Activated CD4-positive, alpha-beta memory T cell treated with anti-CD3 and anti-CD28 coated beads, Interleukin-2, amount 10 ng/mL, durations not matched to agents 7 days and 5 days (primary cell): ENCODE data around the gene SLC35F3. TPM values are rescaled to one million over a fixed set of nuclear protein-coding genes. Genes with fewer than 3 reads are reported as not detected.
"Not testable (repeated sequence)": the region's sequence is repeated elsewhere in the genome, so short reads cannot be mapped to it uniquely, and the experiment has no call there.

ENCODE experiments used
- CTCF ChIA-PET: fragments of 350-600 bp; sonication (Branson Sonifier 250); formaldehyde crosslinking; loops from one replicate; lab custom pipeline; 2021; ENCODE audit warnings: antibody characterized with exemption, inconsistent platforms; lab: Charles Lee
- POLR2A ChIA-PET: fragments of 350-600 bp; sonication (Branson Sonifier 250); formaldehyde crosslinking; loops from one replicate; lab custom pipeline; 2021; ENCODE audit warnings: antibody characterized with exemption; lab: Charles Lee
- DNase-seq: peaks from one replicate; pipeline ENCODE4 v3.0.0-alpha.2; 2020
- H3K27ac Mint-ChIP-seq: one replicate; pipeline ENCODE4 v1.8.0; 2021; ENCODE audit warnings: mild to moderate bottlenecking, mixed read lengths
- H3K27me3 Mint-ChIP-seq: one replicate; pipeline ENCODE4 v1.8.0; 2021; ENCODE audit warnings: mixed read lengths
- H3K36me3 Mint-ChIP-seq: one replicate; pipeline ENCODE4 v1.8.0; 2021; ENCODE audit warnings: low read depth, mixed read lengths
- H3K4me1 Mint-ChIP-seq: one replicate; pipeline ENCODE4 v1.8.0; 2021; ENCODE audit warnings: mixed read lengths
- H3K4me3 Mint-ChIP-seq: one replicate; pipeline ENCODE4 v1.8.0; 2021; ENCODE audit warnings: mild to moderate bottlenecking, mixed read lengths
- H3K9me3 Mint-ChIP-seq: one replicate; pipeline ENCODE4 v1.8.0; 2021; ENCODE audit warnings: mixed read lengths
- total RNA-seq, 2 experiments: library from RNA; stranded (reverse); gene quantifications; one replicate each; pipeline ENCODE4 v1.2.3, GENCODE V29; 2021

The SLC35F3 gene
- total RNA-seq, 2 experiments from 2014 or later = 10.7 to 11.3 TPM

DNA sequence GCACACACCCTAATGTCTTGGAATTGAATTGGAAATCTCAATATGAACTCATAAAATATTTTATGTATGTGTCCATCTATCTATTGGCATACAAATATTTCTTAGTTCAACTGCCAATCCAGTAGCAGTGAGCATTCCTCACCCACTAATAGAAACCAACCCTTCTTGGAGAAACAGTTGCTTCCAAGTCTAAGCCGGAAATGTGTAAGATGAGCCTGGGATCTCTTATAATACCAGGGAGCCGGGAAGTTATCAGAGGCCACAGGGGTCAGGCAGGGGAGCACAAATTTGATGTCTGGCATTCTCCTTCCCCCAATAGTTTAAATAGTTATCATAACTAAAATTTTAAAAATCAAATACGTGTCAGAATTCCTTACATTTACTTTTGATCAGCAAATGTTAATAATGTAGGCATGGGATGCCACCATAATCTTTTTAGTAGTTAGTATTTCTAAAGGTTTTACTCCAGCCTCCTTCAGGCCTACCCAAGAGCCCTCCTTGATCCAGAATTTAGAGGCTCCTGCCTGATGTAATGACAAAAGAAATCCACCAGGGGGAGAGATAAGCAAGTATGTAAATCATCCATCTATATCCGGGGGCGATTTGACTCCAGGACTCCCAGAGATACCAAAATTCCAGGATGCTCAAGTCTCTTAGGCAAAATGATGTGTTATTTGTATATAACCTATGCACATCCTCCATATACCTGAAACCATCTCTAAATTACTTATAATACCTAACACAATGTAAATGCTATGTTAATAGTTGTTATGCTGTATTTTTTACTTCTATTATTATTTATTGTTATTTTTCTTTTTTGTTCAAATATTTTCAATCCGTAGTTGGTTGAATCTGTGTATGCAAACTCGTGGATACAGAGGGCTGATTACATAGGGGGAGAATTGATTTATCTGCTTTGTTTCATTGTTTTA lies 250.1 kb downstream of the SLC35F3 start:
- Mint-ChIP-seq H3K9me3 (no peaks in the 10 kb centered on the region), H3K27me3 (peaks cover 20% of the 10 kb centered on the region), H3K36me3 (no peaks in the 10 kb centered on the region), H3K4me3 (no peak overlapping the region), H3K4me1 (peaks cover 3% of the 10 kb centered on the region), H3K27ac (no peak overlapping the region)
- CTCF ChIA-PET = interaction anchor here (0.5 to 2.1 kb wide), 8 partner anchors 30 to 169 kb away, joined by 3 to 13 read pairs (median 3); no protein-coding TSS in a partner anchor
- DNase-seq = peak; percentile 24
- POLR2A ChIA-PET = no interaction called here

GRCh38 chr1:234162661-234163060 lies 258.2 kb downstream of the SLC35F3 start:
- H3K4me3 Mint-ChIP-seq = no peak overlapping the region
- H3K27ac Mint-ChIP-seq = no peak overlapping the region
- ChIA-PET CTCF (no interaction called here), POLR2A (no interaction called here)
- no peak for DNase-seq
- no peaks in the 10 kb centered on the region for H3K9me3 Mint-ChIP-seq
- H3K4me1 Mint-ChIP-seq = peaks cover 12% of the 10 kb centered on the region
- no peaks in the 10 kb centered on the region for H3K36me3 Mint-ChIP-seq
- peaks cover 15% of the 10 kb centered on the region for H3K27me3 Mint-ChIP-seq

- Mint-ChIP-seq H3K4me3 (no peak overlapping the region), H3K27ac (no peak overlapping the region), H3K4me1 (peaks cover 12% of the 10 kb centered on the region), H3K36me3 (no peaks in the 10 kb centered on the region), H3K27me3 (peaks cover 15% of the 10 kb centered on the region), H3K9me3 (no peaks in the 10 kb centered on the region)
- ChIA-PET CTCF (no interaction called here), POLR2A (no interaction called here)
- DNase-seq = no peak
Measured at GRCh38 chr1:234163267-234163919, 258.9 kb downstream of the SLC35F3 start.

GRCh38 chr1:234164098-234164709 lies 259.7 kb downstream of the SLC35F3 start:
- CTCF ChIA-PET = no interaction called here
- peaks cover 14% of the 10 kb centered on the region for H3K4me1 Mint-ChIP-seq
- POLR2A ChIA-PET = no interaction called here
- no peak overlapping the region for H3K27ac Mint-ChIP-seq
- peaks cover 15% of the 10 kb centered on the region for H3K27me3 Mint-ChIP-seq
- DNase-seq = no peak
- H3K9me3 Mint-ChIP-seq = no peaks in the 10 kb centered on the region
- H3K4me3 Mint-ChIP-seq = no peak overlapping the region
- H3K36me3 Mint-ChIP-seq = peaks cover 2% of the 10 kb centered on the region

- H3K4me1 Mint-ChIP-seq = peaks cover 46% of the 10 kb centered on the region
- no peak for DNase-seq
- H3K9me3 Mint-ChIP-seq = peaks cover 2% of the 10 kb centered on the region
- peaks cover 12% of the 10 kb centered on the region for H3K27me3 Mint-ChIP-seq
- H3K36me3 Mint-ChIP-seq = peaks cover 2% of the 10 kb centered on the region
- H3K27ac Mint-ChIP-seq = no peak overlapping the region
- H3K4me3 Mint-ChIP-seq = no peak overlapping the region
- POLR2A ChIA-PET = no interaction called here
- CTCF ChIA-PET = interaction anchor here (1.2 to 1.3 kb wide), 2 partner anchors 45 to 142 kb away, joined by 3 to 4 read pairs; no protein-coding TSS in a partner anchor
Measured at GRCh38 chr1:234168061-234168724, 263.7 kb downstream of the SLC35F3 start.

DNA sequence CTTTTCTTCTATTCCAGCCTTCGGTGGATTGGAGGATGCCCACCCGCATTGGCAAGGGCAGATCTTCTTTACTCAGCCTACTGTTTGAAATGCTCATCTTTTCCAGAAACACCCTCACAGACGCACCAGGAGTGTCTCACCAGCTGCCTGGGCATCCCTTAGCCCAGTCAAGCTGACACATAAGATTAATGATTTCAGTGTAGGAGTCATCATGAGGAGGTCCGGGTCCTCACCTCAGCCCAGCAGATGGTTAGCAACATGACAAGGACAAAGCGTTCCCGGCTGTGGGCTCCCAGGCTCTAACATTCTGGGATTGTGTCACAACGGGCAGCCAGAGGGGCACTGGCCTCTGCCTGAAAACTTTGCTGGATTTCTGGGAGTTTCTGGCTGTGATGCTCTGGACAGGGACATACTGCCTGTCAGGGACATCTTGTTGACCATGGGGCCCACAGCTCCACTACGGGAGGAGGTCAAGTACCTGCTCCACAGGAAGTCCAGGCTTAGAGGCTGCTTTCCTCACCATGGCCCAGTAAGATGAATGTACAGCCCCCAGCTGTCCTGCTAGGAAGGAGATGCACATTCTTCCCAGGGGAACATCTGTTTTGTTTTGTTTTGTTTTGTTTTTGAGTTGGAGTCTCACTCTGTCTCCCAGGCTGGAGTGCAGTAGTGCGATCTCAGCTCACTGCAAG lies 264.8 kb downstream of the SLC35F3 start:
- Mint-ChIP-seq H3K4me1 (peaks cover 43% of the 10 kb centered on the region), H3K36me3 (peaks cover 2% of the 10 kb centered on the region), H3K4me3 (no peak overlapping the region), H3K9me3 (peaks cover 2% of the 10 kb centered on the region), H3K27ac (peak overlapping the region; percentile 6), H3K27me3 (peaks cover 9% of the 10 kb centered on the region)
- POLR2A ChIA-PET = no interaction called here
- no peak for DNase-seq
- CTCF ChIA-PET = interaction anchor here (1.2 kb wide), 2 partner anchors 44 to 141 kb away, joined by 3 read pairs; no protein-coding TSS in a partner anchor

- peak overlapping the region; percentile 87 for H3K27ac Mint-ChIP-seq
- DNase-seq = no peak
- H3K27me3 Mint-ChIP-seq = peaks cover 4% of the 10 kb centered on the region
- CTCF ChIA-PET = interaction anchor here (0.5 to 1.6 kb wide), 3 partner anchors 18 to 140 kb away, joined by 3 to 5 read pairs (median 3); no protein-coding TSS in a partner anchor
- peaks cover 37% of the 10 kb centered on the region for H3K4me1 Mint-ChIP-seq
- H3K4me3 Mint-ChIP-seq = no peak overlapping the region
- POLR2A ChIA-PET = no interaction called here
- peaks cover 2% of the 10 kb centered on the region for H3K36me3 Mint-ChIP-seq
- peaks cover 2% of the 10 kb centered on the region for H3K9me3 Mint-ChIP-seq
Measured at GRCh38 chr1:234170067-234170466, 265.6 kb downstream of the SLC35F3 start.

- peaks cover 2% of the 10 kb centered on the region for H3K9me3 Mint-ChIP-seq
- ChIA-PET POLR2A (interaction anchor here (1.0 kb wide), 1 partner anchor 60 kb away, joined by 3 read pairs; no protein-coding TSS in a partner anchor), CTCF (interaction anchor here (0.5 to 1.6 kb wide), 2 partner anchors 18 to 104 kb away, joined by 3 to 5 read pairs; no protein-coding TSS in a partner anchor)
- peaks cover 2% of the 10 kb centered on the region for H3K36me3 Mint-ChIP-seq
- H3K4me3 Mint-ChIP-seq = peak overlapping the region; percentile 21
- peaks cover 4% of the 10 kb centered on the region for H3K27me3 Mint-ChIP-seq
- DNase-seq = peak; percentile 42
- H3K4me1 Mint-ChIP-seq = peaks cover 37% of the 10 kb centered on the region
- peak overlapping the region; percentile 87 for H3K27ac Mint-ChIP-seq
Measured at GRCh38 chr1:234170622-234171021, 266.1 kb downstream of the SLC35F3 start.

DNA sequence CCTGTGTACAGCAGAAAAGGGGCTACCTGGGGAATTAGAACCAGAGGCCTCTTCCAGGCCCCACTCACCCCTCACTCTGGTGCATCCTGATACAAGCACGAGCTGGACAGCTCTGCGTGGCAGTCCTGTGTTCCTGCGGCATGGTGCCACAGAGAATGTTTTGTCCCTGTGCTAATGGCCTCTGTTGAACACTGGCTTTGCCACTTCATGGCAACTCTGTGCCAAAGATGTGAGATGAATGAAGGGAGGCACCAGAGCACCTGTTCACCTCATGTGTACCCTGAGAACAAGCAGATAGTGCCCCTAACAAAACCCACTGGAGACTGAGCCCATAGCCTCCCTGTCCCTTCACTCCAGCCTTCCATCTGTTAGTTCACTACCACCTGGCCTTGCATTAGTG lies 269.5 kb downstream of the SLC35F3 start:
- H3K9me3 Mint-ChIP-seq = peaks cover 9% of the 10 kb centered on the region
- ChIA-PET CTCF (no interaction called here), POLR2A (no interaction called here)
- H3K36me3 Mint-ChIP-seq = peaks cover 11% of the 10 kb centered on the region
- H3K27me3 Mint-ChIP-seq = peaks cover 21% of the 10 kb centered on the region
- H3K4me3 Mint-ChIP-seq = no peak overlapping the region
- H3K27ac Mint-ChIP-seq = no peak overlapping the region
- DNase-seq = no peak
- peaks cover 37% of the 10 kb centered on the region for H3K4me1 Mint-ChIP-seq

DNA sequence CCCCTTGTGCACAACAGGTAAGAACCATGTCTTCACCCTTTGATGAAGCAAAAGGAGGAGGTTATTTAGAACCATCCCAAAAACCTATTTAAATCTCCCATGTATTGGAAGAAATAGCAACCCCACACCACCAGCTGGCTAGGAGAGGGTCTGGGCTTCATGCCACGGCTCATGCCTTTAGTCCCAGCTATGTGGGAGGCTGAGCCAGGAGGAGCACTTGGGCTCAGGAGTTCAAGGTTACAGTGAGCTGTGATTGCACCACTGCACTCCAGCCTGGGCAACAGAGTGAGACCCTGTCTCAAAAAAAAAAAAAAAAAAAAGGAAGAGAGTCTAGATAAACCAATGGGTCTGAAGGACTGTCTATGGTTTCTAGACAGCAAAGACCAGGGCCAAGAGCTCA lies 270.9 kb downstream of the SLC35F3 start:
- Mint-ChIP-seq H3K4me3 (no peak overlapping the region), H3K4me1 (peaks cover 26% of the 10 kb centered on the region), H3K9me3 (peaks cover 9% of the 10 kb centered on the region), H3K27ac (no peak overlapping the region), H3K27me3 (peaks cover 32% of the 10 kb centered on the region), H3K36me3 (peaks cover 9% of the 10 kb centered on the region)
- POLR2A ChIA-PET = no interaction called here
- no peak for DNase-seq
- CTCF ChIA-PET = no interaction called here

GRCh38 chr1:234176000-234176399 lies 271.5 kb downstream of the SLC35F3 start:
- H3K4me1 Mint-ChIP-seq = peaks cover 19% of the 10 kb centered on the region

GRCh38 chr1:234176847-234177246 lies 272.4 kb downstream of the SLC35F3 start:
- H3K36me3 Mint-ChIP-seq, CTCF ChIA-PET, DNase-seq, H3K4me3 Mint-ChIP-seq, H3K9me3 Mint-ChIP-seq, POLR2A ChIA-PET, H3K27ac Mint-ChIP-seq: not testable (repeated sequence)
- H3K27me3 Mint-ChIP-seq = peaks cover 43% of the 10 kb centered on the region
- peaks cover 11% of the 10 kb centered on the region for H3K4me1 Mint-ChIP-seq

More at GRCh38 chr1:234176000-234176399, 271.5 kb downstream of the SLC35F3 start:
- DNase-seq = no peak
- ChIA-PET CTCF (no interaction called here), POLR2A (no interaction called here)
- H3K27me3 Mint-ChIP-seq = peaks cover 38% of the 10 kb centered on the region
- peaks cover 9% of the 10 kb centered on the region for H3K9me3 Mint-ChIP-seq
- no peak overlapping the region for H3K4me3 Mint-ChIP-seq
- H3K27ac Mint-ChIP-seq = no peak overlapping the region
- H3K36me3 Mint-ChIP-seq = peaks cover 9% of the 10 kb centered on the region
